IMR-90 (cell line): ENCODE results near the gene GPC4. TPM values are rescaled to one million over a fixed set of nuclear protein-coding genes. Genes with fewer than 3 reads are reported as not detected.

Source experiments
- ATAC-seq: fragments of 200-7000 bp; cut with Tn5 transposase; 2 replicates; pipeline ENCODE4 v1.9.1; 2020; ENCODE audit warnings: low read depth, mild to moderate bottlenecking, moderate library complexity
- BruUV-seq: library from RNA; stranded (reverse); fragments of 400-500 nt; replicated peaks from 2 replicates; lab custom pipeline; 2021; lab: Mats Ljungman, UMichigan
- CTCF ChIA-PET: fragments of 300-600 bp; formaldehyde crosslinking; extraction: SDS; loops from one replicate; lab custom pipeline; 2021; ENCODE audit warnings: antibody characterized with exemption; lab: Yijun Ruan, JAX
- POLR2A ChIA-PET: fragments of 300-600 bp; sonication (Branson Sonifier 250); formaldehyde crosslinking; loops from one replicate; lab custom pipeline; 2022; ENCODE audit warnings: antibody characterized with exemption; ENCODE audit not compliant: unreplicated experiment; lab: Charles Lee
- DNase-seq: peaks from one replicate; pipeline ENCODE4 v3.0.0; 2013
- H2AFZ ChIP-seq: replicated peaks from 2 replicates; pipeline ENCODE3; 2013; ENCODE audit warnings: low read length, mild to moderate bottlenecking; ENCODE audit not compliant: poor library complexity
- H2AK5ac ChIP-seq: 2 replicates; pipeline ENCODE4 v1.6.1; 2013; ENCODE audit warnings: low read depth, low read length, inconsistent platforms
- H2AK9ac ChIP-seq: replicated peaks from 2 replicates; pipeline ENCODE3; 2013; ENCODE audit warnings: mild to moderate bottlenecking, low read depth, low read length, moderate library complexity; ENCODE audit not compliant: poor library complexity
- H2BK120ac ChIP-seq: 2 replicates; pipeline ENCODE4 v1.6.1; 2013; ENCODE audit warnings: low read depth, low read length, inconsistent platforms
- H2BK15ac ChIP-seq: 3 replicates; pipeline ENCODE4 v1.6.1; 2013; ENCODE audit warnings: low read depth, low read length, inconsistent platforms
- H2BK20ac ChIP-seq: 2 replicates; pipeline ENCODE4 v1.6.1; 2013; ENCODE audit warnings: low read depth, mild to moderate bottlenecking, inconsistent platforms, low read length, moderate library complexity
- H2BK5ac ChIP-seq: 2 replicates; pipeline ENCODE4 v1.6.1; 2013; ENCODE audit warnings: mild to moderate bottlenecking, low read depth, low read length, inconsistent platforms; ENCODE audit not compliant: poor library complexity, severe bottlenecking
- H3K14ac ChIP-seq: replicated peaks from 2 replicates; pipeline ENCODE4 v1.6.1; 2013; ENCODE audit warnings: low read depth, low read length, inconsistent platforms
- H3K18ac ChIP-seq: 2 replicates; pipeline ENCODE4 v1.6.1; 2013; ENCODE audit warnings: low read depth, low read length, control low read depth
- H3K23ac ChIP-seq: 2 replicates; pipeline ENCODE4 v1.6.1; 2013; ENCODE audit warnings: low read depth, low read length, inconsistent platforms
- H3K27ac ChIP-seq: 2 replicates; pipeline ENCODE4 v1.5.1; 2013; ENCODE audit warnings: mild to moderate bottlenecking, control low read depth, low read length; ENCODE audit not compliant: insufficient read depth
- H3K27me3 ChIP-seq: 2 replicates; pipeline ENCODE4 v1.6.1; 2013; ENCODE audit warnings: low read length; ENCODE audit not compliant: control insufficient read depth, insufficient read depth
- H3K36me3 ChIP-seq: 2 replicates; pipeline ENCODE4 v1.6.1; 2013; ENCODE audit warnings: low read length, mixed read lengths; ENCODE audit not compliant: control insufficient read depth, insufficient read depth
- H3K4ac ChIP-seq: 2 replicates; pipeline ENCODE4 v1.6.1; 2013; ENCODE audit warnings: low read depth, low read length, inconsistent platforms
- H3K4me1 ChIP-seq: 2 replicates; pipeline ENCODE4 v1.6.1; 2013; ENCODE audit warnings: low read length, mixed read lengths; ENCODE audit not compliant: control insufficient read depth, insufficient read depth
- H3K4me2 ChIP-seq: 2 replicates; pipeline ENCODE4 v1.6.1; 2013; ENCODE audit warnings: low read depth, mild to moderate bottlenecking, control low read depth, low read length, moderate library complexity
- H3K4me3 ChIP-seq: 2 replicates; pipeline ENCODE4 v1.5.1; 2013; ENCODE audit warnings: low read depth, mild to moderate bottlenecking, control low read depth, low read length, moderate library complexity; ENCODE audit not compliant: insufficient read depth
- H3K56ac ChIP-seq: 2 replicates; pipeline ENCODE4 v1.6.1; 2013; ENCODE audit warnings: low read length, inconsistent platforms; ENCODE audit not compliant: insufficient read depth; ENCODE audit errors: extremely low read depth
- H3K79me1 ChIP-seq, 2 experiments: 2 replicates each; pipeline ENCODE4 v1.6.1; 2013; ENCODE audit warnings: low read length in 2 of 2, inconsistent platforms in 1 of 2, low read depth in 1 of 2
- H3K9ac ChIP-seq: 2 replicates; pipeline ENCODE4 v1.6.1; 2013; ENCODE audit warnings: low read depth, low read length, control low read depth
- H3K9me1 ChIP-seq: 2 replicates; pipeline ENCODE4 v1.6.1; 2013; ENCODE audit warnings: low read length, inconsistent platforms; ENCODE audit not compliant: insufficient read depth
- H3K9me3 ChIP-seq: 2 replicates; pipeline ENCODE4 v1.6.1; 2013; ENCODE audit warnings: low read length; ENCODE audit not compliant: control insufficient read depth, insufficient read depth
- H4K20me1 ChIP-seq: 2 replicates; pipeline ENCODE4 v1.6.1; 2013; ENCODE audit warnings: low read length, inconsistent platforms; ENCODE audit not compliant: insufficient read depth
- H4K5ac ChIP-seq: 2 replicates; pipeline ENCODE4 v1.6.1; 2013; ENCODE audit warnings: mild to moderate bottlenecking, low read depth, low read length, control low read depth
- H4K8ac ChIP-seq, 2 experiments: 2 replicates each; pipeline ENCODE4 v1.6.1; 2013; ENCODE audit warnings: low read depth in 2 of 2, low read length in 2 of 2, control low read depth in 1 of 2, inconsistent platforms in 1 of 2
- H4K91ac ChIP-seq: 2 replicates; pipeline ENCODE4 v1.6.1; 2013; ENCODE audit warnings: low read depth, low read length, inconsistent platforms; ENCODE audit not compliant: insufficient read depth
- CHD1 ChIP-seq: IDR thresholded peaks from 2 replicates; pipeline ENCODE4 v1.6.1; 2012; ENCODE audit warnings: low read depth, low read length, improper control_type of control experiment
- FOS ChIP-seq: fragments of 150-350 bp; IDR thresholded peaks from 2 replicates; pipeline ENCODE4 v1.6.1; 2016; ENCODE audit warnings: low read depth, low read length
- NFE2L2 ChIP-seq: fragments of 150-350 bp; IDR thresholded peaks from 2 replicates; pipeline ENCODE4 v1.6.1; 2016; ENCODE audit warnings: low read depth, mild to moderate bottlenecking, low read length
- POLR2A ChIP-seq: IDR thresholded peaks from 2 replicates; pipeline ENCODE4 v1.6.1; 2012; ENCODE audit warnings: mild to moderate bottlenecking, low read depth, low read length
- RCOR1 ChIP-seq: IDR thresholded peaks from 2 replicates; pipeline ENCODE4 v1.6.1; 2012; ENCODE audit warnings: mild to moderate bottlenecking, low read length, improper control_type of control experiment; ENCODE audit not compliant: insufficient replicate concordance
- WGBS, 2 experiments: methylation state at CpG; one replicate each; pipeline versions ENCODE4 v1.1.5 to v1.1.7; 2013; ENCODE audit warnings: missing lambda C conversion rate in 2 of 2; ENCODE audit not compliant: insufficient read length in 1 of 2; ENCODE audit errors: extremely low coverage in 2 of 2; 5-methylcytosine and 5-hydroxymethylcytosine counted together
- dilution Hi-C: fragments of 300-500 bp; cut with HindIII; formaldehyde crosslinking; loops from one replicate; pipeline ENCODE4 v1.14.3; 2018; ENCODE audit warnings: low sequenced_read_pairs; ENCODE audit not compliant: unreplicated experiment
- in situ Hi-C: fragments of 300-500 bp; cut with MboI; formaldehyde crosslinking; loops from 3 replicates; pipeline ENCODE4 v1.14.3; 2019; ENCODE audit warnings: low sequenced_read_pairs, inconsistent platforms, mixed read lengths
- intact Hi-C: fragments of 100-400 bp; cut with micrococcal nuclease; formaldehyde crosslinking; loops from 2 replicates; pipeline ENCODE4 v1.10.0; 2022
- polyA plus RNA-seq, 3 experiments: library from polyadenylated mRNA; depleted of rRNA; stranded (reverse); fragments of >200 nt; gene quantifications; 2 replicates each; pipeline ENCODE4 v1.2.3, GENCODE V29; 2012; ENCODE audit warnings: low replicate concordance in 1 of 3
- total RNA-seq: library from RNA; depleted of rRNA; stranded (reverse); fragments of >200 nt; gene quantifications from 2 replicates; pipeline ENCODE4 v1.2.3, GENCODE V29; 2012
- TF ChIP-seq, protein P1 (sequence below): fragments of 150-350 bp; IDR thresholded peaks from 2 replicates; pipeline ENCODE4 v1.6.1; 2017; ENCODE audit warnings: mild to moderate bottlenecking, antibody characterized with exemption, low read length, low read depth
- TF ChIP-seq, protein P2 (sequence below): fragments of 150-350 bp; IDR thresholded peaks from 2 replicates; pipeline ENCODE4 v1.6.1; 2016; ENCODE audit warnings: low read depth, mild to moderate bottlenecking, low read length, moderate library complexity, borderline replicate concordance
- TF ChIP-seq, protein P3 (sequence below): conservative IDR thresholded peaks from 2 replicates; pipeline ENCODE4 v1.5.1; 2012; ENCODE audit warnings: mild to moderate bottlenecking, low read depth, low read length, improper control_type of control experiment

The GPC4 gene
- total and polyA plus RNA-seq, 2 of the 4 experiments (the other 2 are of a cell fraction): 0.54 to 1.6 TPM

DNA sequence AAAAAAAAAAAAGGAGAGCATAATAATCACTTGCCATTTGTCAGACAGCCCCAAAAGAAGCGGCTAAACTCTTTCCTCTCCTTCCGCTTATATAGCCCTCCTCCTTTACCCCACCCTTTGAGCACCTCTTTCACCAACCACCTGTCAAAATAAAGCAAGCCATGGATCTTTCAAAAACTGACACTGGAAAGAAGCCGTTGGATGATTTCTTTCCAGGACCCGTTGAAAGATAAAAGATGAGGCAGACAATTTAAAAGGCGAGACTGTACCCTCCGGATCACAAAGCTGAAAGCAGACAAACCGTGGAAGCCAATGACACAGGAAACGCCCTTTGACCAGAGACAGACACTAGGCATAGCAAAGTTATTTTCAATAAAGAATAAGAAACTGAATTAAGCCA lies 22.6 kb downstream of the GPC4 start:
- Histone ChIP-seq H3K9me1 (no peaks in the 10 kb centered on the region), H3K4me2 (no peak overlapping the region), H3K36me3 (no peaks in the 10 kb centered on the region), H2BK120ac (no peak overlapping the region), H3K27me3 (peaks cover 2% of the 10 kb centered on the region), H3K27ac (no peak overlapping the region), H2BK5ac (no peak overlapping the region), H3K9ac (no peak overlapping the region), H2AK5ac (no peak overlapping the region), H3K4ac (no peak overlapping the region), H3K4me1 (0 out of 2 replicates have a peak, but pooled peaks cover 4% of the 10 kb centered on the region), H3K79me1 (no peaks in the 10 kb centered on the region), H2BK15ac (no peak overlapping the region), H3K14ac (no peak overlapping the region), H2AFZ (no peak overlapping the region), H4K20me1 (no peaks in the 10 kb centered on the region; the same call in 1 of the 2 replicates), H4K8ac (no peak overlapping the region), H3K18ac (no peak overlapping the region), H3K23ac (no peak overlapping the region), H3K4me3 (no peak overlapping the region), H4K5ac (no peak overlapping the region), H4K91ac (no peak overlapping the region), H2AK9ac (no peak overlapping the region), H3K56ac (no peak overlapping the region), H3K9me3 (no peaks in the 10 kb centered on the region), H2BK20ac (no peak overlapping the region)
- POLR2A ChIA-PET: no interaction called here
- intact Hi-C loops (no loop called here), in situ Hi-C loops (no loop called here), dilution Hi-C loops (no loop called here)
- TF ChIP-seq, protein P1, sequence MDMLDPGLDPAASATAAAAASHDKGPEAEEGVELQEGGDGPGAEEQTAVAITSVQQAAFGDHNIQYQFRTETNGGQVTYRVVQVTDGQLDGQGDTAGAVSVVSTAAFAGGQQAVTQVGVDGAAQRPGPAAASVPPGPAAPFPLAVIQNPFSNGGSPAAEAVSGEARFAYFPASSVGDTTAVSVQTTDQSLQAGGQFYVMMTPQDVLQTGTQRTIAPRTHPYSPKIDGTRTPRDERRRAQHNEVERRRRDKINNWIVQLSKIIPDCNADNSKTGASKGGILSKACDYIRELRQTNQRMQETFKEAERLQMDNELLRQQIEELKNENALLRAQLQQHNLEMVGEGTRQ: no peak
- TF ChIP-seq RCOR1 (no peak), CHD1 (no peak), NFE2L2 (no peak), POLR2A (no peak), FOS (no peak)
- TF ChIP-seq, protein P2, sequence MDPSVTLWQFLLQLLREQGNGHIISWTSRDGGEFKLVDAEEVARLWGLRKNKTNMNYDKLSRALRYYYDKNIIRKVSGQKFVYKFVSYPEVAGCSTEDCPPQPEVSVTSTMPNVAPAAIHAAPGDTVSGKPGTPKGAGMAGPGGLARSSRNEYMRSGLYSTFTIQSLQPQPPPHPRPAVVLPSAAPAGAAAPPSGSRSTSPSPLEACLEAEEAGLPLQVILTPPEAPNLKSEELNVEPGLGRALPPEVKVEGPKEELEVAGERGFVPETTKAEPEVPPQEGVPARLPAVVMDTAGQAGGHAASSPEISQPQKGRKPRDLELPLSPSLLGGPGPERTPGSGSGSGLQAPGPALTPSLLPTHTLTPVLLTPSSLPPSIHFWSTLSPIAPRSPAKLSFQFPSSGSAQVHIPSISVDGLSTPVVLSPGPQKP: no peak
- TF ChIP-seq, protein P3, sequence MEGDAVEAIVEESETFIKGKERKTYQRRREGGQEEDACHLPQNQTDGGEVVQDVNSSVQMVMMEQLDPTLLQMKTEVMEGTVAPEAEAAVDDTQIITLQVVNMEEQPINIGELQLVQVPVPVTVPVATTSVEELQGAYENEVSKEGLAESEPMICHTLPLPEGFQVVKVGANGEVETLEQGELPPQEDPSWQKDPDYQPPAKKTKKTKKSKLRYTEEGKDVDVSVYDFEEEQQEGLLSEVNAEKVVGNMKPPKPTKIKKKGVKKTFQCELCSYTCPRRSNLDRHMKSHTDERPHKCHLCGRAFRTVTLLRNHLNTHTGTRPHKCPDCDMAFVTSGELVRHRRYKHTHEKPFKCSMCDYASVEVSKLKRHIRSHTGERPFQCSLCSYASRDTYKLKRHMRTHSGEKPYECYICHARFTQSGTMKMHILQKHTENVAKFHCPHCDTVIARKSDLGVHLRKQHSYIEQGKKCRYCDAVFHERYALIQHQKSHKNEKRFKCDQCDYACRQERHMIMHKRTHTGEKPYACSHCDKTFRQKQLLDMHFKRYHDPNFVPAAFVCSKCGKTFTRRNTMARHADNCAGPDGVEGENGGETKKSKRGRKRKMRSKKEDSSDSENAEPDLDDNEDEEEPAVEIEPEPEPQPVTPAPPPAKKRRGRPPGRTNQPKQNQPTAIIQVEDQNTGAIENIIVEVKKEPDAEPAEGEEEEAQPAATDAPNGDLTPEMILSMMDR: no peak
- ATAC-seq (no peak), DNase-seq (no peak)
- CTCF ChIA-PET: no interaction called here
- no TSS peak for BruUV-seq
- no CpG with 5 or more reads among the region's 8 CpGs for WGBS, 2 experiments
